Prostate gland (tissue), 2 donors: ENCODE measurements around the gene DYNC1LI1.

Source experiments
- CTCF ChIP-seq, 4 experiments: fragments of 200-600 bp in 2 of 4; fragments of 450-650 bp in 2 of 4; sonication (generic) in 2 of 4; IDR thresholded peaks; 1 replicate in 3 of 4; 2 replicates in 1 of 4; pipeline ENCODE4 v1.5.1; 2016 to 2019; ENCODE audit warnings: antibody characterized with exemption in 4 of 4, mild to moderate bottlenecking in 2 of 4, moderate library complexity in 2 of 4
- POLR2AphosphoS5 ChIP-seq: sonication (generic); formaldehyde crosslinking; IDR thresholded peaks from one replicate; pipeline ENCODE4 v1.6.1; 2017; ENCODE audit warnings: antibody characterized with exemption

GRCh38 chr3:32553973-32554372, 16.7 kb downstream of the DYNC1LI1 start:
- TF ChIP-seq CTCF (IDR thresholded peaks at IDR 0.05), result no peak
- no peak for TF ChIP-seq POLR2AphosphoS5
